GM10248 (cell line): ENCODE results near the gene ACMSD.

Experiments used
- CTCF ChIA-PET: fragments of 300-600 bp; sonication (Branson Sonifier 250); formaldehyde crosslinking; extraction: SDS; loops from one replicate; lab custom pipeline; 2021; ENCODE audit warnings: antibody characterized with exemption; lab: Yijun Ruan, JAX
- POLR2A ChIA-PET: fragments of 350-650 bp; sonication (Branson Sonifier 250); formaldehyde crosslinking; extraction: SDS; loops from one replicate; lab custom pipeline; 2020; ENCODE audit warnings: antibody characterized with exemption; lab: Yijun Ruan, JAX
- DNase-seq: peaks from one replicate; pipeline ENCODE4 v3.0.0; 2012; ENCODE audit errors: extremely low spot score
- TF ChIP-seq, protein P1 (sequence below): IDR thresholded peaks from 2 replicates; pipeline ENCODE4 v1.5.1; 2012; ENCODE audit warnings: mild to moderate bottlenecking, low read depth; ENCODE audit errors: extremely low read depth, missing control alignments, control extremely low read depth

ACMSD gene

DNA sequence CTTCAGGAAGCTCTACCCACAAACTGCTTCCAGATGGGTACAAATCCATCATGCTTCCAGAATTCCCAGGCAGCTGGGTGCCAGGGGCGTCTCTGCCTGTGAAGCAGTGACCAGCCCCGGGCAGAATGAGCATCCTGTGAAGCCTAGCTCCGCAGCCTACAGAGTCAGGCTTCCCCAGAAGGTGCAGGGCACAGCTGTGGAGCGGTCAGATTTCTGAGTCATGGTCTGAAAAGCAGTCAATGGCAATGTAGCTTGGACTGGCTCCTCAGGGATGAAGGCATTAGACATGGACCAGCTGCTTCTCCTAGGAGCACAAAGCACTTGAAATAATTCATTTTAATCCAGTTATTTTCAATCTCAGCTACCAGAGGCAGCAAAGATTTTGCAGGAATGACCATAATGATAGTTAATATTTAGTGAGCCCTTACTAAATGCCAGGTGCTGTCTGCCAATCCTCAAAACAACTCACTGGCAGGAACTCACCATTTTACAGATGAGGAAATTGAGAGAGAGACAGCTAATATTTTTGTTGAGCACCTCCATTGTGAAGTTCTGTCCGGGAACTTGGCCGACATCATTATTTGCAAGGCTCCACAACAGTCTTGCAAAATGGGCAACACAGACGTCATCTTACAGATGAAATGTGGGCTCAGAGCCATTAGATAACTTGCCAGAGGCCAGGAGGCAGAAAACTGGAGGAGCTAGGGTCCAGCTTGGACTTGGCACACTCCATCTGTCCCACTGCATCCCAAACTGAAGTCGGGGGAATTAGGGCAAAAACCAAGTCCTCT lies 31.7 kb downstream of the ACMSD start:
- ChIA-PET POLR2A (no interaction called here), CTCF (interaction anchor here (1.2 to 1.5 kb wide), 2 partner anchors 16 to 419 kb away, joined by 3 read pairs; no protein-coding TSS in a partner anchor)
- no peak for DNase-seq
- TF ChIP-seq, protein P1, sequence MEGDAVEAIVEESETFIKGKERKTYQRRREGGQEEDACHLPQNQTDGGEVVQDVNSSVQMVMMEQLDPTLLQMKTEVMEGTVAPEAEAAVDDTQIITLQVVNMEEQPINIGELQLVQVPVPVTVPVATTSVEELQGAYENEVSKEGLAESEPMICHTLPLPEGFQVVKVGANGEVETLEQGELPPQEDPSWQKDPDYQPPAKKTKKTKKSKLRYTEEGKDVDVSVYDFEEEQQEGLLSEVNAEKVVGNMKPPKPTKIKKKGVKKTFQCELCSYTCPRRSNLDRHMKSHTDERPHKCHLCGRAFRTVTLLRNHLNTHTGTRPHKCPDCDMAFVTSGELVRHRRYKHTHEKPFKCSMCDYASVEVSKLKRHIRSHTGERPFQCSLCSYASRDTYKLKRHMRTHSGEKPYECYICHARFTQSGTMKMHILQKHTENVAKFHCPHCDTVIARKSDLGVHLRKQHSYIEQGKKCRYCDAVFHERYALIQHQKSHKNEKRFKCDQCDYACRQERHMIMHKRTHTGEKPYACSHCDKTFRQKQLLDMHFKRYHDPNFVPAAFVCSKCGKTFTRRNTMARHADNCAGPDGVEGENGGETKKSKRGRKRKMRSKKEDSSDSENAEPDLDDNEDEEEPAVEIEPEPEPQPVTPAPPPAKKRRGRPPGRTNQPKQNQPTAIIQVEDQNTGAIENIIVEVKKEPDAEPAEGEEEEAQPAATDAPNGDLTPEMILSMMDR = no peak

GRCh38 chr2:134873152-134873551 lies 34.7 kb downstream of the ACMSD start:
- TF ChIP-seq, protein P1 = no peak
- ChIA-PET POLR2A (no interaction called here), CTCF (no interaction called here)
- DNase-seq = no peak

DNA sequence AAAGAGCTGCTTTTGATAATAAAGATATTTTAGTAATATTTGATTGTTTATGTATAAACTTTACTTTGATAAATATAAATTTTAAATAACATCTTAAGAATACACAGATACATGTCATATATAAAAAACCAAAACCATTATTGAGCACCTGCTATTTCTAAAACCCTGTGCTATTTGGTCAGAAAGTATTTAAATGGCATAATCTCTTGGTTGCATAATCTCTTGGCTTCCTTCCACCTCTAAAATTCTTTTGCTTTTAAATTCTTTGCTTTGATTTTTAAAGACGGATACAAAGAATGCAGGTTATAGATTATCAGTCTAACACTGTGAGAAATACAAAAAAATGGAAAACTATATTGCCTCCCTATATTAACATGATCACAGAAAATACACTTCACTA lies 36.9 kb downstream of the ACMSD start:
- TF ChIP-seq, protein P1 = no peak
- DNase-seq = no peak
- POLR2A ChIA-PET = no interaction called here
- CTCF ChIA-PET = interaction anchor here (1.1 to 1.3 kb wide), 2 partner anchors 27 to 99 kb away, joined by 3 to 4 read pairs; no protein-coding TSS in a partner anchor

GRCh38 chr2:134882773-134883172 lies 44.4 kb downstream of the ACMSD start:
- DNase-seq = no peak
- CTCF ChIA-PET = no interaction called here
- TF ChIP-seq, protein P1 = no peak
- POLR2A ChIA-PET = no interaction called here

- ChIA-PET POLR2A (no interaction called here), CTCF (no interaction called here)
These were observed 45.3 kb downstream of the ACMSD start for GRCh38 chr2:134883552-134884293.

GRCh38 chr2:134884435-134884834 lies 46.0 kb downstream of the ACMSD start:
- ChIA-PET CTCF (interaction anchor here (2.5 kb wide), 1 partner anchor 434 kb away, joined by 6 read pairs; no protein-coding TSS in a partner anchor), POLR2A (no interaction called here)
- TF ChIP-seq, protein P1 = no peak
- no peak for DNase-seq

More at GRCh38 chr2:134883552-134884293, 45.3 kb downstream of the ACMSD start:
- no peak for DNase-seq
- TF ChIP-seq, protein P1 = no peak
